PC-3 (cell line): ENCODE measurements around the gene P2RY14. TPM values are rescaled to one million over a fixed set of nuclear protein-coding genes. Genes with fewer than 3 reads are reported as not detected.

Experiments used
- ATAC-seq: fragments of 200-7000 bp; cut with Tn5 transposase; 2 replicates; pipeline ENCODE4 v1.9.1; 2020; ENCODE audit warnings: mild to moderate bottlenecking, moderate library complexity
- BruUV-seq: library from RNA; stranded (reverse); fragments of 400-500 nt; replicated peaks from 2 replicates; lab custom pipeline; 2021; lab: Mats Ljungman, UMichigan
- CTCF ChIA-PET: fragments of 300-600 bp; sonication (Branson Sonifier 250); formaldehyde crosslinking; loops from one replicate; lab custom pipeline; 2022; ENCODE audit warnings: antibody characterized with exemption; lab: Charles Lee
- POLR2A ChIA-PET: fragments of 300-600 bp; sonication (Branson Sonifier 250); formaldehyde crosslinking; loops from one replicate; lab custom pipeline; 2022; ENCODE audit warnings: antibody characterized with exemption; ENCODE audit not compliant: unreplicated experiment; lab: Charles Lee
- DNase-seq: peaks from one replicate; pipeline ENCODE4 v3.0.0-alpha.2; 2015
- H2AFZ ChIP-seq: fragments of 300-600 bp; sonication (generic); 2 replicates; pipeline ENCODE4 v1.6.0; 2016; ENCODE audit warnings: antibody characterized with exemption, low read length
- H3F3A ChIP-seq: fragments of 300-600 bp; sonication (generic); one replicate; pipeline ENCODE4 v1.6.0; 2017; ENCODE audit warnings: antibody characterized with exemption, low read length, control low read depth, mild to moderate bottlenecking; ENCODE audit not compliant: unreplicated experiment
- H3K27ac ChIP-seq: fragments of 300-600 bp; sonication (generic); 2 replicates; pipeline ENCODE4 v1.5.1; 2016; ENCODE audit warnings: mild to moderate bottlenecking, low read length
- H3K27me3 ChIP-seq: fragments of 300-600 bp; sonication (generic); 2 replicates; pipeline ENCODE4 v1.6.1; 2016; ENCODE audit warnings: low read length, mixed read lengths
- H3K36me3 ChIP-seq: fragments of 300-600 bp; sonication (generic); 2 replicates; pipeline ENCODE4 v1.6.1; 2016; ENCODE audit warnings: low read depth, mixed run types, low read length, mixed read lengths
- H3K4me1 ChIP-seq: fragments of 300-600 bp; sonication (generic); 2 replicates; pipeline ENCODE4 v1.5.1; 2016; ENCODE audit warnings: low read length; ENCODE audit not compliant: insufficient read depth
- H3K4me2 ChIP-seq: fragments of 300-600 bp; sonication (generic); 2 replicates; pipeline ENCODE4 v1.6.0; 2016; ENCODE audit warnings: low read length
- H3K4me3 ChIP-seq: fragments of 300-600 bp; sonication (generic); 2 replicates; pipeline ENCODE4 v1.5.1; 2016; ENCODE audit warnings: mild to moderate bottlenecking, low read length, mixed read lengths
- H3K79me2 ChIP-seq: fragments of 300-600 bp; sonication (generic); 2 replicates; pipeline ENCODE4 v1.6.1; 2017; ENCODE audit warnings: low read length, mixed read lengths
- H3K9ac ChIP-seq: fragments of 300-600 bp; sonication (generic); 2 replicates; pipeline ENCODE4 v1.6.0; 2016; ENCODE audit warnings: mild to moderate bottlenecking, low read length
- H3K9me2 ChIP-seq: fragments of 300-600 bp; sonication (generic); replicated peaks from 2 replicates; pipeline ENCODE4 v1.6.1; 2016; ENCODE audit warnings: mixed run types, low read length, mixed read lengths
- H3K9me3 ChIP-seq: fragments of 300-600 bp; sonication (generic); 2 replicates; pipeline ENCODE4 v1.6.1; 2016; ENCODE audit warnings: low read length, mixed read lengths
- H4K20me1 ChIP-seq: fragments of 300-600 bp; sonication (generic); 2 replicates; pipeline ENCODE4 v1.6.1; 2016; ENCODE audit warnings: low read length, mixed read lengths
- CTCF ChIP-seq: fragments of 300-600 bp; sonication (generic); conservative IDR thresholded peaks from 2 replicates; pipeline ENCODE4 v1.5.1; 2017; ENCODE audit warnings: antibody characterized with exemption, low read depth, mild to moderate bottlenecking, low read length
- EZH2 ChIP-seq: fragments of 300-600 bp; sonication (generic); IDR thresholded peaks from one replicate; pipeline ENCODE4 v1.6.1; 2017; ENCODE audit warnings: antibody characterized with exemption, mild to moderate bottlenecking, low read length; ENCODE audit not compliant: unreplicated experiment
- EZH2phosphoT487 ChIP-seq: fragments of 300-600 bp; sonication (generic); IDR thresholded peaks from 2 replicates; pipeline ENCODE4 v1.6.1; 2018; ENCODE audit warnings: mild to moderate bottlenecking, antibody characterized with exemption, low read length, borderline replicate concordance
- intact Hi-C: fragments of 100-400 bp; cut with micrococcal nuclease; formaldehyde crosslinking; loops from 2 replicates; pipeline ENCODE4 v1.9.0; 2023
- total RNA-seq: library from RNA; depleted of rRNA; stranded (reverse); fragments of >200 nt; gene quantifications from 2 replicates; pipeline ENCODE4 v1.2.3, GENCODE V29; 2014

P2RY14 gene
- total RNA-seq, 1 experiment from 2014 or later, result not detected

DNA sequence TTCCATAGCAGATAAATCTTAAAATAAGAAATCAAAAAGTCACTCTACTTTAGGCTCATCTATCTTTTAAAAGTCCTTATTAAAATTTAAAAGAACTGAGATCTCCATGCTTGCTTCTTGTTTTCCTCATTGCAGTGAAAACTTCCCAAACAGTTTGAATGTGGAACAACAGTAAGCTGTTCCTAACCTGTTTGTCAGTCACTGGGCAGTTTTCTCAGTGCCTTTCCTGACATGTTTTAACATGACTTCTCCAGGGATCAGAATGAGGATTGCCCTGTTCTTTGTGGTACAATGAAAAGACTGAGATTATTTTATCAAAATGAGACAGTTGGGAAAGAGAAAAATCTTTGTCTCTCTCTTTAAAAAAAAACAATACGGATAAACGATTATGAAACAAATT lies 37.5 kb upstream of the P2RY14 start:
- ChIA-PET CTCF (interaction anchor here (0.6 kb wide), 1 partner anchor 10 kb away, joined by 3 read pairs; no protein-coding TSS in a partner anchor), POLR2A (no interaction called here)
- DNase-seq, result peak; percentile 29
- TF ChIP-seq EZH2phosphoT487 (no peak), CTCF (no peak), EZH2 (no peak)
- Histone ChIP-seq H3K9me3 (no peaks in the 10 kb centered on the region), H3K36me3 (no peaks in the 10 kb centered on the region), H3K27me3 (no peaks in the 10 kb centered on the region), H3K4me1 (peaks cover 70% of the 10 kb centered on the region), H3K27ac (peak overlapping the region; percentile 89), H3K79me2 (peaks cover 56% of the 10 kb centered on the region), H3K9me2 (no peaks in the 10 kb centered on the region), H3K9ac (peak overlapping the region; percentile 68), H3F3A (peaks cover 6% of the 10 kb centered on the region), H4K20me1 (no peaks in the 10 kb centered on the region), H3K4me3 (peak overlapping the region; percentile 72), H3K4me2 (peak overlapping the region; percentile 89), H2AFZ (no peak overlapping the region)
- intact Hi-C loops, result loop anchor here (1.0 to 5.0 kb wide), 2 partner anchors 11 to 591 kb away; no protein-coding TSS in a partner anchor
- no TSS peak for BruUV-seq
- no peak for ATAC-seq

- Histone ChIP-seq H3K4me3 (peak overlapping the region; percentile 72), H3K4me2 (peak overlapping the region; percentile 89), H3K9ac (peak overlapping the region; percentile 68), H3F3A (peaks cover 6% of the 10 kb centered on the region), H3K4me1 (peaks cover 63% of the 10 kb centered on the region), H3K79me2 (peaks cover 63% of the 10 kb centered on the region), H4K20me1 (no peaks in the 10 kb centered on the region), H3K27me3 (no peaks in the 10 kb centered on the region), H3K36me3 (no peaks in the 10 kb centered on the region), H3K9me3 (no peaks in the 10 kb centered on the region), H3K9me2 (no peaks in the 10 kb centered on the region), H3K27ac (peak overlapping the region; percentile 89), H2AFZ (no peak overlapping the region)
- no peak for TF ChIP-seq EZH2
- TF ChIP-seq EZH2phosphoT487, result no peak
- no peak for TF ChIP-seq CTCF
- ATAC-seq (peak; percentile 24), DNase-seq (peak; percentile 60)
- POLR2A ChIA-PET, result no interaction called here
- CTCF ChIA-PET, result no interaction called here
- intact Hi-C loops, result loop anchor here (5.0 kb wide), 1 partner anchor 592 kb away; no protein-coding TSS in a partner anchor
- no TSS peak for BruUV-seq
Measured at GRCh38 chr3:151315136-151315535, 36.8 kb upstream of the P2RY14 start.

- no TSS peak for BruUV-seq
- Histone ChIP-seq H4K20me1 (no peaks in the 10 kb centered on the region), H2AFZ (no peak overlapping the region), H3K4me1 (peaks cover 61% of the 10 kb centered on the region), H3K9me3 (no peaks in the 10 kb centered on the region), H3K4me3 (peak overlapping the region; percentile 72), H3K27ac (peak overlapping the region; percentile 89), H3K36me3 (no peaks in the 10 kb centered on the region), H3K9ac (peak overlapping the region; percentile 68; the same call in 1 of the 2 replicates), H3K27me3 (no peaks in the 10 kb centered on the region), H3K9me2 (no peaks in the 10 kb centered on the region), H3K4me2 (peak overlapping the region; percentile 89), H3K79me2 (peaks cover 69% of the 10 kb centered on the region), H3F3A (peaks cover 6% of the 10 kb centered on the region)
- no peak for ATAC-seq
- ChIA-PET CTCF (no interaction called here), POLR2A (no interaction called here)
- intact Hi-C loops, result no loop called here
- TF ChIP-seq EZH2phosphoT487 (no peak), EZH2 (no peak), CTCF (no peak)
- DNase-seq, result no peak
Measured at GRCh38 chr3:151314593-151314992, 36.3 kb upstream of the P2RY14 start.
